ENCODE measurements around the gene EIF4G3.
A peak's percentile ranks its signal among the peaks of the same experiment; 100 is the strongest.
"Not testable (repeated sequence)": the region's sequence is repeated elsewhere in the genome, so short reads cannot be mapped to it uniquely, and the experiment has no call there.

The EIF4G3 gene, protein sequence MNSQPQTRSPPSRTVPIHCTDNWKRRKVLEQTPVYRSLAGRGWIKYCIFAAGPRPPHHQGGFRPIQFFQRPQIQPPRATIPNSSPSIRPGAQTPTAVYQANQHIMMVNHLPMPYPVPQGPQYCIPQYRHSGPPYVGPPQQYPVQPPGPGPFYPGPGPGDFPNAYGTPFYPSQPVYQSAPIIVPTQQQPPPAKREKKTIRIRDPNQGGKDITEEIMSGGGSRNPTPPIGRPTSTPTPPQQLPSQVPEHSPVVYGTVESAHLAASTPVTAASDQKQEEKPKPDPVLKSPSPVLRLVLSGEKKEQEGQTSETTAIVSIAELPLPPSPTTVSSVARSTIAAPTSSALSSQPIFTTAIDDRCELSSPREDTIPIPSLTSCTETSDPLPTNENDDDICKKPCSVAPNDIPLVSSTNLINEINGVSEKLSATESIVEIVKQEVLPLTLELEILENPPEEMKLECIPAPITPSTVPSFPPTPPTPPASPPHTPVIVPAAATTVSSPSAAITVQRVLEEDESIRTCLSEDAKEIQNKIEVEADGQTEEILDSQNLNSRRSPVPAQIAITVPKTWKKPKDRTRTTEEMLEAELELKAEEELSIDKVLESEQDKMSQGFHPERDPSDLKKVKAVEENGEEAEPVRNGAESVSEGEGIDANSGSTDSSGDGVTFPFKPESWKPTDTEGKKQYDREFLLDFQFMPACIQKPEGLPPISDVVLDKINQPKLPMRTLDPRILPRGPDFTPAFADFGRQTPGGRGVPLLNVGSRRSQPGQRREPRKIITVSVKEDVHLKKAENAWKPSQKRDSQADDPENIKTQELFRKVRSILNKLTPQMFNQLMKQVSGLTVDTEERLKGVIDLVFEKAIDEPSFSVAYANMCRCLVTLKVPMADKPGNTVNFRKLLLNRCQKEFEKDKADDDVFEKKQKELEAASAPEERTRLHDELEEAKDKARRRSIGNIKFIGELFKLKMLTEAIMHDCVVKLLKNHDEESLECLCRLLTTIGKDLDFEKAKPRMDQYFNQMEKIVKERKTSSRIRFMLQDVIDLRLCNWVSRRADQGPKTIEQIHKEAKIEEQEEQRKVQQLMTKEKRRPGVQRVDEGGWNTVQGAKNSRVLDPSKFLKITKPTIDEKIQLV (N-terminal part only)

DNA sequence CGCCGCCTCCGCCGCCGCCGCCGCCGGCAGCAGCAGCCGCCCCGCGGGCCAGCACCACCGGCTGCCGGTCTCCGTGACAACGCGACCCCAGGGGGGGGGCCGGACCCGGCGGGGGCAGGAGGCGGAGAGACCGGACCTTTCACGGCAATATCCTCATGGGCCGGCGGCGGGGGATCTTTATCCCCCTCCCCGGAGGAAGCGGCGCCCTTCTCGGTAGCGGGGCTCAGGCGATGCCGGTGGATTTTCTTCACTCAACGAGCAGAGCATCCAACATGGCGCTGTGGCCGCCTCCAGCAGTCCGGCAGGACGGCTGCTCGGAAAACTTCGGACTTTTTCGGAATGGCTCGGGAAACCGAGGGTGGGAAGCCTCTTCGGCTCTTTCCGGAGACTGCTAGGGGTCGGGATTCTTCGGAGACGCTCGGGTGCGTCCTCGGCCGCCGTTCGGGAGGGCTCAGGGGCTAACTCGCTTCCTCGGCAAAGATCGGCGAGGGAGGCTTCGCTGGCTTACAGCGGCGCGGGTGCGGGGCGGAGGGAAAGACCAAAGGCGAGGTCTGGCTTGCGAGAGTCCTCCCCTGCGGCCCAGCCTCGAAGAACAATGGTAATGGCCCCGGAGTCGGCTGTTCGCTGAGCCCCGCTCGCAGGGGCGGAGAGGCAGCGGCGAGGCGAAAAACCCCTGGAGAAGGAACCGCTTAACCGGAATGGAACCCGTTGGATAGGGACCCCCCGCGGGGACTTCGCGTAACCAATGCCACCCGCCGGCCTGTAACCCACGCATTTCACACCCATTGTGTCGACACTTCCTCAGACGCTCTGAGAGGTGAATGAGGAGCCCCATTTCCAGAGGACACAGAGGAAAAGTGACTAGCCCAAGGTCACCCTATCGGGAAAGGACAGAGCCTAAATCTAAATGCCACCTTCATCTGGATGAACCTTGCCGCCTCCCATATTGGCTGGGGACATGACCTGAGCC lies at the start of gene EIF4G3:
EIF4G3 (minus strand) TSS at position 312 of the 970 bp plus-strand sequence. CDS start 174,155 bp downstream, outside the sequence.
- peak; percentile 92 for DNase-seq

DNA sequence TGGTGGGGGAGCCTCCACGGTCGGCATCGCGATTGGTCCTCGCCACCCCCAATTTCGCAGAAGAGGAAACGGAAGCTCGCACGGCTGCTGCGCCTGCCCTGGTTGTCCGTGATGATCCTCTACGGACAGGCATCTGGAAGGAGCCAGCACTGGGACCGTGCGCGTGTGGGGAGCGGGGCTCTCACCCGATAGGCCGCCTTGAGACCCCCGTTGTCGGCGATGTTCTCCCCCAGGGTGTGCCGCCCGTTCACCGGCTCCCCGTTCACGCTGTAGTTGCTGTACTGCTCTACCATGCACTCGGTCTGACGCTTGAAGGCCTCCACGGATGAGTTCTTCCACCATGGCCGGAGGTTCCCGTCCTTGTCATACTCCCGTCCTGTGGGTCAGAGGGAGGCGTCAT lies 48.4 kb upstream of the EIF4G3 start:
- DNase-seq: no peak

DNA sequence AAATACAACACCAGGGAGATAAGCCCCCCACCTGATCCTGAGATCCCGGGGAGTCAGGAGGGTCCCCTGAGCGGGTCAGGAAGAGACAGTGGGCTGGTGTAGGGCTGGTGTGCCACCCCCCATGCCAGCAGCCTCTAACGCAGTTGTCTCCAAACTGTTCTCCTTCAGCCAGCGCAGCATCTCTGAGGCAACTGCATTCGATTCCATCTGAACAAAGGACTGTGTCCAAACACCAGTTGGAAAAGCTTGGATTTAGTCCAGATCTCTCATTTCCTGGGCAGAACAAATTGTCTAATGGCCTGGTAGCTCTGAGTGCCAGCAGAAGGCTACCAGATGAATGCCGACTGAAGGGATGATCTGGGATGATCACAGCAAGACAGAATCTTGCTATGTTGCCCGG lies 44.1 kb upstream of the EIF4G3 start:
- no peak for DNase-seq

DNA sequence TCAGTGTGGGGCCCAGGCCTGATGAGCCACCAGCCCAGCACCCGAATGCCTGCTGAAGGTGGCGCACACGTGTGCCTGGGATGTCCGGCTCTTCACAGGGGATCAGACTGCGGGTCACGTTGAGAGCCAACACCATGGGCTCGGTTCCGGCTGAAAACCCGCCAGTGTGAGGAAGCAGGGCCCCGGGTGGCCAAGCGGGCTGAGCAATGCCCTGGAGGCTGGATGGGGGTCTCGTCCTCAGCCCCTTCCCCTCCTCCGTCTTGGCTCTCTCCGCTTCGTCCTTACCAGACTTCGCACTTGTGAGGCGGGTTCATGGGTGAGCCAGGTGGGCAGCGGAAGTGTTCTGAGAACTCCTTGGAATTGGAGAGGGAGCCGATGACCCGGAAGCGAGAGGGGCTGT lies 43.0 kb upstream of the EIF4G3 start:
- no peak for DNase-seq

DNA sequence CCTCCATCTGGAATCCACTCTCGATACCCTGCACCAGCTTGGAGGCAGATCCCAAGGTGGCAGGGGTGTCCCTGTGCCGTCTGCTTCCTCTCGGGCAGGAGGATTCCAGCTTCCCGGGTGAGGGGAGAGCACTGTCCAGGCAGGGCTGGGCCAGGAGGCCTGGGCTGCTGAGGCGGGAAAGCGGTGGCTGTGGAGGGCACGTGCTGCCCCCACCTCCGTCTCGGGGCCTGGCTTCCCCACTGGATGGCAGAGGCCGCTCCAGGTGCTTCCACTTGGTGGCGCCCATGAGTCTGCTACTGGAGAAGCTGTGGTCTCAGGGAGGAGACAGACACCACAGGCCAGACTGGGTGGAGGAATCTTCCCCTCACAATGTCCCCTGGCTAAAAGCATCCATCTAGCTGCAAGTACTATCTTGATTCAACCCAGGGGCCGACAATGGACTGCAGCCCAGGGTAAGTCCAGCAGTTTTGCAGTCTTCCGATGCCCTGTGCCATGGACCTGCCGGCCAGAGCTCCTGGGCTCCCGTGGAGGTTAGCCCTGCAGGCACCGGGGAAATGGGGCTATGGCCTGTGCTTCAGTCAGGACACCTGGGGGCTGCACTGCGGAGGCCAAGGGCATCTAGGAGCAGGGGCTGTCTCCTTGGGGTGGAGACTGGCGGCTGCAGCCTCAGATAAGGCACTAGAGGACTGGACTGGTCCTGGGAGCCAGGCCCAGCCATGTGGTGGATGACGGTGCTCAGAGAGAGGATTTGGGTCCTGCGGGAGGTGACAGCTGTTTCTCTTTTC lies 41.3 kb upstream of the EIF4G3 start:
- peak; percentile 9 for DNase-seq

DNA sequence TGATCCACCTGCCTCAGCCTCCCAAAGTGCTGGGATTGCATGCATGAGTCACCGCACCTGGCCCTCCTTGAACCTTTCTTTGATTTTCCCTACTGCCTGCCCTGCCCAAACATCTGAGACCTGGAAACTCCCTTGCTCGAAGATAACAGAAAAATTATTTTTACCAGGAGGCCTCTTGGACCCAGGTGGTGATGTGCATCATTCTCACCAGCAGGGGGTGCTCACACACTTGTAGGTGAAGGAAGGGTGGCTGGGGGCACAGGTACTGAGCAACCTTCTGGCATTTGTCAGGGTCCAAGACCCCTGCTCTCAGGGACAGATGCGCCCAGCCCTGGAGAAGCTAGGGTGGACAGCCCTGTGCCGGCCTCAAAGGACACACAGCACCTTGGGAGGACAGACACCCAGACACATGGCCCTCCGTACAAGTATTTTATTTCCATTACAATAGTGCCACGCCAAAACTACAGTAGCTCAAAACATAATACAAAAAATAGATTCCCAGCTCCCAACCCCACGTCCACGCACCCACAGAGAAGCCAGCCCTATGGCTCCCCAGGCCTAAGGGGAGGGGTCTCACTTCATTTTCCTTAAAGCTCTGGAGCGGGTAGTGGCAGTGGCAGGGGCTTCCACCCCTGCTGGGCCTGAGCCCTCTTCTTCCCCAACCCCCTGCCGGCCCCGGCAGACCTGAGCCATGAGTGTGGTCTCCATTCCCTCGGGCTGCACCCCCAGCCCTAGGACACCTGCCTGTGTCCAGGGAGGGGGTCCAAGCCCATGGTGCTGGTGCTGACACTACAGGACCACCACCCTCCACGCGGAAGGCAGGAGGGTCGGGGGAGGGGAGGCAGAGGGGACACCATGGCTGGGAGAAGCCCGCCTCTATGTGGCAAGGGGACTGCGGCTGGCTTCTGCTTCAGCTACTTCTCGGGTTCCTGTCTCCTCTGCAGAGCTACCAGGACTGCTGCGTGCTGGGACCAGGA lies 40.4 kb upstream of the EIF4G3 start:
- peak; percentile 20 for DNase-seq

DNA sequence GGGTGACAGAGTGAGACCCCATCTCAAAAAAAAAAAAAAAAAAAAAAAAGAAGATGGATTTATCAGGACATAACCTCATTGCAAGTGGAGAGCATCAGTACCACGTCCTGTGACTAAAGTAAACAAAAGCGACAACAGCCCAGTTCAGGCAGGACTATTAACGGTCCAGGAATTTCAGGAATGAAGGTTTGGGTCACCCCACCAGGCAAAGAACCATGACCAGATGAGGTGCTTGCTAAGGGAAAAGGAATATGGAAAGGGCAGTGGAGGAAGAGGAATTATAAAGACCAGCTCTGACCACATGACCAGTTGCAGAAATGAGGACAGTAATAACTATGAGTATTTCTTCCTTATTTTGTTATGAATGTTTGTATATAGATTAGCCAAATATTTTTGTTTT lies 35.4 kb upstream of the EIF4G3 start:
- peak; percentile 52 for DNase-seq

DNA sequence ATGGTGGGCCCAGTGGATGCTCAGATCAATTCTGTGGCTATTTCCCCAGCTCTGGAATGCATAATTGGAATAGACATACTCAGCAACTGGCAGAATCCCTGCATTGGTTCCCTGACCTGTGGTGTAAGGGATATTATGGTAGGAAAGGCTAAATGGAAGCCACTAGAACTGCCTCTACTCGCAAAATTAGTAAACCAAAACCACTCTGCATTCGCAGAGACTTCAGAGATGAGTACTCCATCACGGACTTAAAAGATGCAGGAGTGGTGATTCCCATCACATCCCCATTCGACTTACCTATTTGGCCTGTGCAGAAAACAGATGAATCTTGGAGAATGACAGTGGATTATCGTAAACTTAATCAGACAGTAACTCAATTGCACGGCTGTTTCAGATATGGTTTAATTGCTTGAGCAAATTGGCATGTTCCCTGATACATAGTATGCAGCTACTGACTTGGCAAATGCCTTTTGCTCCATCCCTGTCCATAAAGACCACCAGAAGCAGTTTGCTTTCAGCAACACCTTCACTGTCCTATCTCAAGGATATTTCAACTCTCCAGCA lies 31.5 kb upstream of the EIF4G3 start:
- not testable (repeated sequence) for DNase-seq

DNA sequence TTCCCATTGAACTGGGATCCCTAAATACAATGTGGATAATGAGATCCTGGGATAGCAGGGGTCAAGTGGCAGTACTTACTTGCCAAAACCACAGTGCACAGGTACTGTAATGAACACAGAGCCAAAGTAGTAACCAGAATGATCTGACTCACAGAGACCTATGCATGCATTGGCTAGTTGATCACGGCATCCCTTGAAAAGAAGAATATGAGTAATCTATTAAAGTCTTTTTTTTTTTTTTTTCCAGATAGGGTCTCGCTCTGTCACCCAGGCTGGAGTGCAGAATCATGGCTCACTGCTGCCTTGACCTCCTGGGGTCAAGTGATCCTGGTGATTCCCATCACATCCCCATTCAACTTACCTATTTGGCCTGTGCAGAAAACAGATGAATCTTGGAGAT lies 29.4 kb upstream of the EIF4G3 start:
- peak; percentile 38 for DNase-seq

DNA sequence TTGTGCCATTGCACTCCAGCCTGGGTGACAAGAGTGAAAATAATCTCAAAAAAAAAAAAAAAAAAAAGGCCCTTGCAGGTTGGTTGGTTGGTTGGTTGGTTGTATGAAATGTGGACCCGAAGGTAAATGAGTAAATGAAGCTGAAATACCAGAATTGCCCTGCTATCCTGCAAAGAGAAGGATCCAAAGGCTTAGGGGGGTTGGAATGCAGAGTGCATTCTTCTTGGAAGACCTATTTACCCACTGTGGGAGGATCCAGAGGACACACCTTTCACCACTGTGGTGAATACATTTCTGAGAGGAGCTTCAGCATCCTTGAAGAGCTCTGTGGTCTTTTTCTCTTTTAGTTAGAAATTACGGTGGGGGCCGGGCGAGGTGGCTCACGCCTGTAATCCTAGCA lies 28.7 kb upstream of the EIF4G3 start:
- DNase-seq: no peak

DNA sequence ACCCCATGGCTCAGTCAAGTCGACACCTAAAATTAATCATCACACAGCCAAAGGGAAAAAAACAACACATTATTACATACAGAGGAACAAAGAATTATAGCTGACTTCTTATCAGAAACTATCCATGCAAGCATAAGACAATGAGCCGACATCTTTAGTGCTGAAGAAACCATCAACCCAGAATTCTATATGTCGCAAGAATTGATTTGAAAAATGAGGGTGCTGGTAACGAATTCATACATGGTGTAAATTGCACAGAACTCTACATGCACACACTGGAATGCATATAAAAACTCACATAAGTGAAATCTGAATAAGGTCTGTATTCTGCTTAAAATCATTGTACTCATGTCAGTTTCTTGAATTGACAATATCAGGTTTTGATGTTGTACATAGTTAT lies 25.0 kb upstream of the EIF4G3 start:
- no peak for DNase-seq

DNA sequence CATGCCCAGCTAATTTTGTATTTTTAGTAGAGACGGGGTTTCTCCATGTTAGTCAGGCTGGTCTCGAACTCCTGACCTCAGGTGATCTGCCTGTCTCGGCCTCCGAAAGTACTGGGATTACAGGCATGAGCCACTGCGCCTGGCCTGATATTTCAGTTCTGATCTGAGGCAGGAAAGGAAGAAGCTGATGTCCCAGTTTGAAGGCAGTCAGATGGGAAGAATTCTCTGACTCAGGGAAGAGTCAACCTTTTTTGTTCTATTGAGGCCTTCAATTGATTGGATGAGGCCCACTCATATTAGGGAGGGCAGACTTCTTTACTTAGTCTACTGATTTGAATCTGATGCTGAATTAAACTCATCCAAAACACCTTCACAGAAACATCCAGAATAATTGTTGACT lies 24.5 kb upstream of the EIF4G3 start:
- DNase-seq: peak; percentile 61

DNA sequence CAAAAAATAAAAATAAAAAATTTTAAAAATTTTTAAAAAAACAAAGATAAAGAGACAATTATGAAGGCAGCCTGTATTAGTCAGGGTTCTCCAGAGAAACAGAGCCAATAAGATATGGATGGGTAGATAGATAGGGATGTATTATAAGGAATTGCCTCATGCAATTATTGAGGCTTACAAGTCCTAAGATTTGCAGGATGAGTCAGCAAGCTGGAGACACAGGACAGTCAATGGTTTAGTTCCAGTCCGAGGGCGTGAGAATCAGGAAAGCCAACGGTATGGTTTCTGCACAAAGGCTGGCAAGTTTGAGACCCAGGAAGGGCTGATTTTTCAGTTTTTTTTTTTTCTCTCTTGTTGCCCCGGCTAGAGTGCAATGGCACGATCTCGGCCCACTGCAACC lies 24.1 kb upstream of the EIF4G3 start:
- peak; percentile 9 for DNase-seq

DNA sequence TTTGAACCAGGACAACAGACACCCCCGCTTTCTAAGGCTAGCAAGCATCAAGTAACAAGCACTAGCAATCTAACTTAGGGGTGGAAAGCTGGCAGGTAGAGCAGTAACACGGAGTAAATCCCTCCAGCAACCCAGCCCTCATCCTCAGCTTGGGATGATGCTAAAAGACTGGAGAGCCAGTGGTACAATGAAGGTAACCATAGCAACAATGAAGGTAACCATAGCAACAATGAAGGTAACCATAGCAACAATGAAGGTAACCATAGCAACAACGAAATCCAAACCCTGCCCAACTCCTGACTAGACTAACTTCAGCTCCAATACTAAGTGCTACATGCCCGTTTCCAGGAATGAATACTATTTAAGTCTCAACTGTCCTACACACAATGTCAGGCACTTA lies 22.2 kb upstream of the EIF4G3 start:
- no peak for DNase-seq

DNA sequence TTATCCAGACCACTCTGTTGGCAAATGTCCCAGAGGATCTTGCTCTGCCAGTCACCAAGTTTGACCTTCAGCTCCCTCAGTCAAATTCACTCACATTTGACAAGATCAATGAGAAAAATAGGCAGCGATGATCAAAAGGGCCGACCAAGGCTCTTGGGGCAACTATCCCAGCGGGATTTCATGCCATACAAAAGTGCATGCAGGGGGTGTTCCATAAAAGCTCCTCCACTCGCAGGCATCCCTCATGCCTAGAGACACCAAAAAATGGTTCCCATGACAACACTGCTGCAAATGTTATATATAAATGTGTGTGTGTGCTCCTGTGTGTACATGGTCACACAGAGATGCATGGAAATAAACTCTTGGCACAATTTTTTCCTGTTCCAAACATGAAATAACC lies 16.2 kb upstream of the EIF4G3 start:
- no peak for DNase-seq

DNA sequence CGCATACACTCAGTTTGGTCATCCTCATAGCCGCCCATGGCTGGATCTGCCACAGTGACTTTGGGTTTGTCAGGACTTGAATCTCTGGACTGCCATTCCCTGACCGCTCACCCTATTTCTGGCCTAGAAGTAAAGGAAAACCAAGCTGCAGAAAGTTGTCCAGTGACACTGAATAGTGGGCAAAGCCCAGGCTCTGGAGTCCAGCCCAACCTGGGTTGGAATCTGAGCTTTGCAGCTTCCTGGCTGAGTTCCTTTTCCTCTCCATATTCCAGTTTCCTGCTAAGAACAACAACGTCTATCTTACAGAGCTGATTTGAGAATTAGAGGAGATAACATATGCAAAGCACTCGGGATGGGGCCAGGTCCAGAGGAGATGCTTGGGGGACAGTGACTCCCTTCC lies 15.6 kb upstream of the EIF4G3 start:
- no peak for DNase-seq

DNA sequence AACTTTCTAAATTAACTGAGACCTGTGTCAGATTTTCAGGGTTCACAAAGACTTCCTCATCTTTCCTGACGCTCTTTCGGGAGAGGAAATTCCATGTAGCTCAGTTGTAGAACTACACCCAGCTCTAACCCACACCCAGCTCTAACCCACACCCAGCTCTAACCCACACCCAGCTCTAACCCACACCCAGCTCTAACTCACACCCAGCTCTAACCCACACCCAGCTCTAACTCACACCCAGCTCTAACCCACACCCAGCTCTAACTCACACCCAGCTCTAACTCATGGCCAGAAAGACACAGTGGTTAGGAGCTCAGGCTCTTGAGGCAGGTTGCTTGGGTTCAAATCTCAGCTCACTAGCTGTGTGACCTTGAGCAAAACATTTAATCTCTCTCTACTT lies 14.1 kb upstream of the EIF4G3 start:
- DNase-seq: not testable (repeated sequence)

DNA sequence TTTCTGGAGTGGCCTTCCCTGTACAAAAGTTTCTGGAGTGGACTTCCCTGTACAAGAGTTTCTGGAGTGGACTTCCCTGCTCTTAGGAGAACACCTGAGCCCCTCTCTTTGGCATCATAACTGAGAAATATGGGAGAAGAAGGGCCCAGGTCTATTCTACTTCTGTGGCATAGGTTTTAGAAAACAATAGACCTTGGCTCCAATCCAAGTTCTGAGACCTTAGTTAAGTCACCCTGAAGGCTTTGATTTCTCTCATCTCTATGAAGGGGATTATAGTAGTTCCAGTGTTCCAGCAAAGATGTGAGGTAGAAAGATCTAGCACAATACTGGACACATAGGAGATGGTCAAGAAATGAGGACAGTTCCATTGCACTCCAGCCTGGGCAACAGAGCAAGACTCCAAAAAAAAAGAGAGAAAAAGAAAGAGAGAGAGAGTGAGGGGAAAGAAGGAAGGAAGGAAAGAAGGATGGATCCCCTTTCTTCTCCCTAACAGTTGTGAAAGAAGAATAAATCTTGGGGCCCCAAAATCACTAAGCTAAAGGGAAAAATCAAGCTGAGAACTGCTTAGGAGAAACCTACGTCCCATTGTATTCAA lies 13.3 kb upstream of the EIF4G3 start:
- no peak for DNase-seq

DNA sequence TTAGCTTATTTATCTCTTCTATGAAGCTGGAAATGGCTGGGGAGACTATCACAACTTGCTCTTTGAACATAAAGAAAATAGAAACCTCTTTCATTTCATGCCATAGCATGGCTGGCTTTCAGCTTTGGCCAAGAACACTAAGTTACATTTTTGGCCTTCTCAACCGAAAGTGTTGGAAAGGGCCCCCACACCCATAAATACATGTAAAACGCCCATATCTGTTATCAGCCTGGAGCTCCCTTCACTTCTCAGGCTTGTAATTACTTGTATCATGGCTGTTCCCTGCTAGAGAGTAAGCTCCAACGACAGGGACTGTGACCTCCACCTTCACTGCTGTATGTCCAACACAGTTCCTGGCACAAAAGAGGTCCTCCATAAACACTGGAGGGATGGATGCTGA lies 12.7 kb upstream of the EIF4G3 start:
- DNase-seq: no peak
